ENCODE data around the gene PALM2AKAP2.

DNA sequence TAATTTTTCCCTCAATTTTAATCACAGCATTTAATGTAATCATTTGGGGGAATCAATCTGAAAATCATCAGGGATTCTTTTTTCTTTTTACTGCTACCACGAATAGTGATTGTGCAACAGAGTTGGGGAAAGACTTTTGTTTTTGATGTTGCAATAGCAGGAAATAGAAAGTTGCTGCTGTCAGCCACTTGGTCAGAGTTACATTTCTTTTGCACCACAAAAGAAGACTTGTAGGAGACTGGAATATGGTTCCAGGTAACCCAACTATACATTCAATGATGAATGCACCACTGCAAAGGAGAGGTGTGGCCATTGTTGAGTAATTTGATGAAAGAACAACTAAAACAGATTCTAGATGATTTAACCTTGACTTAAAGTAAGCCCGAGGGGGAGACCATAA, 46.3 kb upstream of the PALM2AKAP2 start:
- TF ChIP-seq EZH2 (IDR thresholded peaks at IDR 0.05; ENCODE audit: insufficient read depth, poor library complexity, severe bottlenecking), result no peak
- no peak for TF ChIP-seq EZH2phosphoT487 (IDR thresholded peaks at IDR 0.05; ENCODE audit: insufficient read depth, low read depth)

Data from GM23248 (cell line).